ENCODE measurements around the gene KRABD2.

Gene KRABD2

GRCh38 chr17:8417806-8418205 is 41.3 kb upstream of the KRABD2 start:
- Mint-ChIP-seq H3K27me3 (peaks cover 49% of the 10 kb centered on the region), H3K9me3 (no peaks in the 10 kb centered on the region), H3K4me3 (no peak overlapping the region), H3K27ac (no peak overlapping the region), H3K4me1 (ENCODE audit: unreplicated experiment) (peaks cover 11% of the 10 kb centered on the region), H3K36me3 (no peaks in the 10 kb centered on the region)
- no peak for DNase-seq (ENCODE audit: extremely low spot score, unreplicated experiment)
- TF ChIP-seq, protein P1, sequence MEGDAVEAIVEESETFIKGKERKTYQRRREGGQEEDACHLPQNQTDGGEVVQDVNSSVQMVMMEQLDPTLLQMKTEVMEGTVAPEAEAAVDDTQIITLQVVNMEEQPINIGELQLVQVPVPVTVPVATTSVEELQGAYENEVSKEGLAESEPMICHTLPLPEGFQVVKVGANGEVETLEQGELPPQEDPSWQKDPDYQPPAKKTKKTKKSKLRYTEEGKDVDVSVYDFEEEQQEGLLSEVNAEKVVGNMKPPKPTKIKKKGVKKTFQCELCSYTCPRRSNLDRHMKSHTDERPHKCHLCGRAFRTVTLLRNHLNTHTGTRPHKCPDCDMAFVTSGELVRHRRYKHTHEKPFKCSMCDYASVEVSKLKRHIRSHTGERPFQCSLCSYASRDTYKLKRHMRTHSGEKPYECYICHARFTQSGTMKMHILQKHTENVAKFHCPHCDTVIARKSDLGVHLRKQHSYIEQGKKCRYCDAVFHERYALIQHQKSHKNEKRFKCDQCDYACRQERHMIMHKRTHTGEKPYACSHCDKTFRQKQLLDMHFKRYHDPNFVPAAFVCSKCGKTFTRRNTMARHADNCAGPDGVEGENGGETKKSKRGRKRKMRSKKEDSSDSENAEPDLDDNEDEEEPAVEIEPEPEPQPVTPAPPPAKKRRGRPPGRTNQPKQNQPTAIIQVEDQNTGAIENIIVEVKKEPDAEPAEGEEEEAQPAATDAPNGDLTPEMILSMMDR (conservative IDR thresholded peaks at IDR 0.05), result no peak

- H3K4me1 Mint-ChIP-seq (ENCODE audit: unreplicated experiment), result peaks cover 5% of the 10 kb centered on the region
- TF ChIP-seq, protein P1 (conservative IDR thresholded peaks at IDR 0.05), result no peak
- H3K27ac Mint-ChIP-seq, result no peak overlapping the region
- no peak overlapping the region for H3K4me3 Mint-ChIP-seq
- no peaks in the 10 kb centered on the region for H3K9me3 Mint-ChIP-seq
- no peak for DNase-seq (ENCODE audit: extremely low spot score, unreplicated experiment)
- H3K36me3 Mint-ChIP-seq, result no peaks in the 10 kb centered on the region
- H3K27me3 Mint-ChIP-seq, result peaks cover 35% of the 10 kb centered on the region
Measured at GRCh38 chr17:8413938-8414337, 37.4 kb upstream of the KRABD2 start.

DNA sequence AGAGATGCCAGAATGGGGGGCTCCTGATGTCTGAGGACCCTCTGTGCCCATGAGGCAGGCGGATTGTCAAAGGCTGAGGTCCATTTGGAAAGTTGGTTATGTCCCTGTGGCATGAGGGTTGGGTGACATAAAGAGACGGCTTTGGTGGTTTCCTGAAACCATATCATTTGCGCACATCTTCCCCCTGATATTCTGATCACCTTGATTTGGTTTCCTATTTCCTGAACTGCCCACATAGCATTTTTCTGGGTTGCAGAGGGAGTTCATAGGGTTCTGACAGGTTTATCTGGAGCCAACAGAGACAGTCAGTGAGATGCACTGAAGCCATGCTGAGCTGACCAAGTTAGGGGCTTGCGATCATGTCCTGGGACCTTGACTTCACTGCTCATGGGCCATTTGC is 36.8 kb upstream of the KRABD2 start:
- Mint-ChIP-seq H3K27ac (no peak overlapping the region), H3K4me1 (ENCODE audit: unreplicated experiment) (peaks cover 5% of the 10 kb centered on the region), H3K36me3 (no peaks in the 10 kb centered on the region), H3K27me3 (peaks cover 32% of the 10 kb centered on the region), H3K4me3 (no peak overlapping the region), H3K9me3 (no peaks in the 10 kb centered on the region)
- no peak for DNase-seq (ENCODE audit: extremely low spot score, unreplicated experiment)
- TF ChIP-seq, protein P1 (conservative IDR thresholded peaks at IDR 0.05), result no peak

DNA sequence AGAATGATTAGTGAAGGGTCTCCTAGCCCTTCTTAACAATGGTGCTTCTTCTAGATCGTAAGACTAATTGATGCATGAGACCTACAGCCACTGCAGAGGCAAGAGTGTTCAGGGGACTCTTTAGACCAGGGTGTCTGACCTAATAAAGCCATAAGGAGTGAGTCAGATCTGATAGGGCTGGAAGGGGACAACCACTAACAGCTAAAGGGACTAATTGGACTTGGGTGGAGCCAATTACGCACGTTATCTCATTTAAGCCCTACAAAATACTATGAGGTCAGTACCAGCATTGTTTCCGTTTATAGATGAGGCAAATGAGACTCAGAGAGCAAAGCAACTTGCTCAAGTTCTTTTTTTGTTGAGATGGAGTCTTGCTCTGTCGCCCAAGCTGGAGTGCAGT is 35.6 kb upstream of the KRABD2 start:
- DNase-seq (ENCODE audit: extremely low spot score, unreplicated experiment), result no peak
- H3K36me3 Mint-ChIP-seq, result no peaks in the 10 kb centered on the region
- H3K9me3 Mint-ChIP-seq, result no peaks in the 10 kb centered on the region
- TF ChIP-seq, protein P1 (conservative IDR thresholded peaks at IDR 0.05), result no peak
- peaks cover 20% of the 10 kb centered on the region for H3K27me3 Mint-ChIP-seq
- H3K4me1 Mint-ChIP-seq (ENCODE audit: unreplicated experiment), result peaks cover 5% of the 10 kb centered on the region
- H3K27ac Mint-ChIP-seq, result no peak overlapping the region
- no peak overlapping the region for H3K4me3 Mint-ChIP-seq

DNA sequence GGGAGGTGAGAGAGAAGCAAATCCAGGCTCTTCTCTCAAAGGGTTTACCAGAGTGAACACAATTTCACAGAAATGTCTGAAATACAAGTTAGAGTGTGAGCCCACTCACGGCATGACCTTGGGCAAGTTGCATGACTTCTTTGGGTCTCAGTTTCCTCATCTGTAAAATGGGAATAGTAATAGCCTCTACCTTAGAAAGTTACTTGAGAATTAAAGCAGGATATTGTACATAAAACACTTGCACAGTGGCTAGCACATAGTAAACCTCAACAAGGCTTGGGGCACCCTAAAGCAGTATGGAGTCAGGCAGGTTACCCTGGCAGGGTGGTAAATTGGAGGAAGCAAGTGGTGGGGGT is 34.4 kb upstream of the KRABD2 start:
- Mint-ChIP-seq H3K27me3 (peaks cover 8% of the 10 kb centered on the region), H3K36me3 (no peaks in the 10 kb centered on the region), H3K27ac (no peak overlapping the region), H3K4me3 (no peak overlapping the region), H3K4me1 (ENCODE audit: unreplicated experiment) (peaks cover 5% of the 10 kb centered on the region), H3K9me3 (no peaks in the 10 kb centered on the region)
- DNase-seq (ENCODE audit: extremely low spot score, unreplicated experiment), result no peak
- TF ChIP-seq, protein P1 (conservative IDR thresholded peaks at IDR 0.05), result no peak
